Measurements from ENCODE around the gene PLPP6. TPM values are rescaled to one million over a fixed set of nuclear protein-coding genes. Genes with fewer than 3 reads are reported as not detected.

Gene PLPP6
- total RNA-seq, 4 donors from 2014 or later: 7.5 to 12.4 (median 11.2) TPM

- no peak for TF ChIP-seq CTCF (IDR thresholded peaks at IDR 0.05)
- no peaks in the 10 kb centered on the region for H3K27me3 ChIP-seq
- H3K27ac ChIP-seq: no peak overlapping the region
- H3K36me3 ChIP-seq: peaks cover 6 to 8% of the 10 kb centered on the region in 2 donors
- H3K9me3 ChIP-seq: no peaks in the 10 kb centered on the region
- intact Hi-C loops (cut with DNase I): no loop called here
- 67 to 90% methylated on average over 2 of the region's 2 CpGs for WGBS, 2 donors
- H3K4me1 ChIP-seq: no peaks in the 10 kb centered on the region
- DNase-seq: no peak
- H3K4me3 ChIP-seq (replicated peaks in 1 of 3): no peak overlapping the region
Observed at GRCh38 chr9:4689021-4689420, 26.9 kb downstream of the PLPP6 start.

- DNase-seq: peak in 1 of 2 donors; percentile 22
- H3K27ac ChIP-seq: no peak overlapping the region
- H3K4me1 ChIP-seq: no peaks in the 10 kb centered on the region
- TF ChIP-seq POLR2A (IDR thresholded peaks at IDR 0.05): no peak
- no peak for TF ChIP-seq CTCF (IDR thresholded peaks at IDR 0.05)
- 88 to 98% methylated on average over 1 of the region's 1 CpG for WGBS, 2 donors
- no peak overlapping the region for H3K4me3 ChIP-seq (replicated peaks in 1 of 3)
- H3K36me3 ChIP-seq: peaks cover 8 to 13% of the 10 kb centered on the region in 2 donors
- H3K9me3 ChIP-seq: no peaks in the 10 kb centered on the region
- H3K27me3 ChIP-seq: no peaks in the 10 kb centered on the region
- intact Hi-C loops (cut with DNase I): no loop called here
Observed at GRCh38 chr9:4689687-4690104, 27.6 kb downstream of the PLPP6 start.

GRCh38 chr9:4690144-4690543, 28.1 kb downstream of the PLPP6 start:
- H3K36me3 ChIP-seq: peaks cover 4 to 13% of the 10 kb centered on the region in 2 donors
- WGBS, 2 donors: 69 to 73% methylated on average over 4 of the region's 4 CpGs
- DNase-seq: no peak
- H3K27me3 ChIP-seq: no peaks in the 10 kb centered on the region
- H3K4me1 ChIP-seq: no peaks in the 10 kb centered on the region
- no peak for TF ChIP-seq CTCF (IDR thresholded peaks at IDR 0.05)
- no peak for TF ChIP-seq POLR2A (IDR thresholded peaks at IDR 0.05)
- no peaks in the 10 kb centered on the region for H3K9me3 ChIP-seq
- no peak overlapping the region for H3K4me3 ChIP-seq (replicated peaks in 1 of 3)
- H3K27ac ChIP-seq: no peak overlapping the region
- intact Hi-C loops (cut with DNase I): no loop called here

- intact Hi-C loops (cut with DNase I): no loop called here
- Histone ChIP-seq H3K36me3 (peaks cover 3 to 9% of the 10 kb centered on the region in 2 donors), H3K9me3 (no peaks in the 10 kb centered on the region), H3K27me3 (no peaks in the 10 kb centered on the region), H3K4me3 (replicated peaks in 1 of 3) (no peak overlapping the region), H3K27ac (no peak overlapping the region), H3K4me1 (no peaks in the 10 kb centered on the region)
- WGBS, 2 donors: 87 to 90% methylated on average over 3 of the region's 3 CpGs
- no peak for DNase-seq
- TF ChIP-seq CTCF (IDR thresholded peaks at IDR 0.05): no peak
- TF ChIP-seq POLR2A (IDR thresholded peaks at IDR 0.05): no peak
Observed at GRCh38 chr9:4691795-4692194, 29.7 kb downstream of the PLPP6 start.

GRCh38 chr9:4700091-4700490, 38.0 kb downstream of the PLPP6 start:
- intact Hi-C loops (cut with DNase I): no loop called here
- Histone ChIP-seq H3K36me3 (peaks cover 6 to 20% of the 10 kb centered on the region in 2 donors), H3K4me1 (peaks cover 0 to 6% of the 10 kb centered on the region in 2 donors), H3K4me3 (replicated peaks in 1 of 3) (no peak overlapping the region), H3K9me3 (no peaks in the 10 kb centered on the region), H3K27ac (no peak overlapping the region), H3K27me3 (no peaks in the 10 kb centered on the region)
- 95 to 97% methylated on average over 3 of the region's 3 CpGs for WGBS, 2 donors
- DNase-seq: no peak
- TF ChIP-seq POLR2A (IDR thresholded peaks at IDR 0.05) (no peak), CTCF (IDR thresholded peaks at IDR 0.05) (no peak)

Data from thyroid gland (tissue), 4 donors.